ENCODE results near the gene GDPD4. TPM values are rescaled to one million over a fixed set of nuclear protein-coding genes. Genes with fewer than 3 reads are reported as not detected.

Gene GDPD4
- total RNA-seq, 1 donor from 2014 or later: not detected

DNA sequence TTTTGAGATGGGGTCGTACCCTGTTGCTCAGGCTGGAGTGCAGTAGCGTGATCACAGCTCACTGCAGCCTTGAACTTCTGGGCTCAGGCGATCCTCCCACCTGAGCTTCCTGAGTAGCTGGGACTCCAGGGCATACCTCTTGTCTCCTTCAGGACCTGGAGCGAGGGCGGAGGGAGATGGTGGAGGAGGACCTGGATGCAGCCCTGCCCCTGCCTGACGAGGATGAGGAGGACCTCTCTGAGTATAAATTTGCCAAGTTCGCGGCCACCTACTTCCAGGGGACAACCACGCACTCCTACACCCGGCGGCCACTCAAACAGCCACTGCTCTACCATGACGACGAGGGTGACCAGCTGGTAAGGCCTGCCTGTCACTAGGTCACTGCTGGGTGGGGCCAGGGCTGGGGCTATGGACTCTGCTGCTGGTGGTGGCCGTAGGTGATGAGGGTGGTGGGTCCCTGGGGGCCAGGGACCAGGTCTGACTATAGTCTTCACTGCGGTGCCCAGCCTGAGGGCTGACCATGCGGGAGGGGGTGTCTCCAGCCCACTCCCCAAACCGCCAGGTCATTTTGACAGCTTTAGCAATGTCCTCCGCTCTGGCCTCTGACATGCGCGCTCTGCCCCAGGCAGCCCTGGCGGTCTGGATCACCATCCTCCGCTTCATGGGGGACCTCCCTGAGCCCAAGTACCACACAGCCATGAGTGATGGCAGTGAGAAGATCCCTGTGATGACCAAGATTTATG, 119.5 kb downstream of the GDPD4 start:
- no peak for TF ChIP-seq CTCF (IDR thresholded peaks at IDR 0.05; ENCODE audit: unreplicated experiment)
- Mint-ChIP-seq H3K36me3 (ENCODE audit: low read depth, unreplicated experiment) (peaks cover 23% of the 10 kb centered on the region), H3K27me3 (ENCODE audit: unreplicated experiment) (peaks cover 4% of the 10 kb centered on the region), H3K4me1 (ENCODE audit: unreplicated experiment) (peaks cover 7% of the 10 kb centered on the region), H3K4me3 (ENCODE audit: unreplicated experiment) (no peak overlapping the region), H3K9me3 (ENCODE audit: unreplicated experiment) (no peaks in the 10 kb centered on the region), H3K27ac (ENCODE audit: unreplicated experiment) (no peak overlapping the region)
- no peak for DNase-seq (ENCODE audit: low spot score)

DNA sequence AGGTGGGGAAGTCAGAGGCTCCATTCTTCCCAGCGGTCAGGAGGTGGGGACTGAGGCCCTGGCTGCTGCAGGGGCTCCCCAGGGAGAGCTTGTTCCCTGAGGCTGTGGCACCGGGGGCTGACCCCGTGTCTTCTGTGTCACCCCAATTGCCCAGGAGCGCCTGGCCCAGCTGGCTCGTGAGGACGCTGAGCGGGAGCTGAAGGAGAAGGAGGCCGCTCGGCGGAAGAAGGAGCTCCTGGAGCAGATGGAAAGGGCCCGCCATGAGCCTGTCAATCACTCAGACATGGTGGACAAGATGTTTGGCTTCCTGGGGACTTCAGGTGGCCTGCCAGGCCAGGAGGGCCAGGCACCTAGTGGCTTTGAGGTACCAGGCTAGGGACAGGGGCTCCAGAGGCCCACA, 120.3 kb downstream of the GDPD4 start:
- no peak for TF ChIP-seq CTCF (IDR thresholded peaks at IDR 0.05; ENCODE audit: unreplicated experiment)
- no peaks in the 10 kb centered on the region for H3K9me3 Mint-ChIP-seq (ENCODE audit: unreplicated experiment)
- peaks cover 4% of the 10 kb centered on the region for H3K27me3 Mint-ChIP-seq (ENCODE audit: unreplicated experiment)
- no peak for DNase-seq (ENCODE audit: low spot score)
- no peak overlapping the region for H3K4me3 Mint-ChIP-seq (ENCODE audit: unreplicated experiment)
- H3K27ac Mint-ChIP-seq (ENCODE audit: unreplicated experiment): no peak overlapping the region
- peaks cover 23% of the 10 kb centered on the region for H3K36me3 Mint-ChIP-seq (ENCODE audit: low read depth, unreplicated experiment)
- peaks cover 14% of the 10 kb centered on the region for H3K4me1 Mint-ChIP-seq (ENCODE audit: unreplicated experiment)

DNA sequence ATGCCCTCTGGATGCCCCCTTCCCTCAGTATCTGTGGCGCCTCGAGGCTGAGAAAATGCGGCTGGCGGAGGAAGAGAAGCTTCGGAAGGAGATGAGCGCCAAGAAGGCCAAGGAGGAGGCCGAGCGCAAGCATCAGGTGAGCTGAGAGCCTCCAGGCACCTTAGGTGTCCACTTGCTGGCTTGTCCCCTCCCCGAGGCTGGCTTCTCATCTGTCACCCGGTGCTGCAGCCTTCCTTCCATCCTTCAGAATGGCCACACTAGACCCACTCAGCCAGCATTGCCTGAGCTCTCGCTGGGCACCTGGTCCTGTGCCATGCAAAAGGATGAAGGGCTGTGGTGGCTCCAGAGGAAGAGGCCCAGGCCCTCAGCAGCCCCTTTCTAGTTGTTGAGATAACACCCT, 121.1 kb downstream of the GDPD4 start:
- no peak for DNase-seq (ENCODE audit: low spot score)
- H3K27ac Mint-ChIP-seq (ENCODE audit: unreplicated experiment): no peak overlapping the region
- H3K4me3 Mint-ChIP-seq (ENCODE audit: unreplicated experiment): no peak overlapping the region
- H3K4me1 Mint-ChIP-seq (ENCODE audit: unreplicated experiment): peaks cover 23% of the 10 kb centered on the region
- no peak for TF ChIP-seq CTCF (IDR thresholded peaks at IDR 0.05; ENCODE audit: unreplicated experiment)
- H3K27me3 Mint-ChIP-seq (ENCODE audit: unreplicated experiment): peaks cover 8% of the 10 kb centered on the region
- peaks cover 20% of the 10 kb centered on the region for H3K36me3 Mint-ChIP-seq (ENCODE audit: low read depth, unreplicated experiment)
- no peaks in the 10 kb centered on the region for H3K9me3 Mint-ChIP-seq (ENCODE audit: unreplicated experiment)

DNA sequence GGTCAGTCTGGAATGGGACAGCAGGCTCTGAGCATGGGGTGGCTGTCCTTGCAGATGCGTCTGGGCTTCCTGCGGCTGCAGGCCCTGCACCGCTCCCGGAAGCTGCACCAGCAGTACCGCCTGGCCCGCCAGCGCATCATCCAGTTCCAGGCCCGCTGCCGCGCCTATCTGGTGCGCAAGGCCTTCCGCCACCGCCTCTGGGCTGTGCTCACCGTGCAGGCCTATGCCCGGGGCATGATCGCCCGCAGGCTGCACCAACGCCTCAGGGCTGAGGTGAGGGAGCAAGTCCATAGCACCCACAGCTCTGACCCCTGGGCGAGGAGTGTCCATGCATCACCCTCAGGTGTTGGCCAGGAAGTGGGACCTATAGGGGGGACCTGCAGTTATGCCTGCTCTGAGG, 121.8 kb downstream of the GDPD4 start:
- TF ChIP-seq CTCF (IDR thresholded peaks at IDR 0.05; ENCODE audit: unreplicated experiment): no peak
- Mint-ChIP-seq H3K9me3 (ENCODE audit: unreplicated experiment) (no peaks in the 10 kb centered on the region), H3K4me1 (ENCODE audit: unreplicated experiment) (peaks cover 29% of the 10 kb centered on the region), H3K36me3 (ENCODE audit: low read depth, unreplicated experiment) (peaks cover 19% of the 10 kb centered on the region), H3K27ac (ENCODE audit: unreplicated experiment) (no peak overlapping the region), H3K27me3 (ENCODE audit: unreplicated experiment) (peaks cover 9% of the 10 kb centered on the region), H3K4me3 (ENCODE audit: unreplicated experiment) (no peak overlapping the region)
- no peak for DNase-seq (ENCODE audit: low spot score)

GRCh38 chr11:77179048-77179447, 122.4 kb downstream of the GDPD4 start:
- H3K27me3 Mint-ChIP-seq (ENCODE audit: unreplicated experiment): peaks cover 8% of the 10 kb centered on the region
- no peak overlapping the region for H3K27ac Mint-ChIP-seq (ENCODE audit: unreplicated experiment)
- H3K4me1 Mint-ChIP-seq (ENCODE audit: unreplicated experiment): peaks cover 36% of the 10 kb centered on the region
- no peaks in the 10 kb centered on the region for H3K9me3 Mint-ChIP-seq (ENCODE audit: unreplicated experiment)
- no peak for DNase-seq (ENCODE audit: low spot score)
- TF ChIP-seq CTCF (IDR thresholded peaks at IDR 0.05; ENCODE audit: unreplicated experiment): no peak
- peak overlapping the region; percentile 22 for H3K4me3 Mint-ChIP-seq (ENCODE audit: unreplicated experiment)
- peaks cover 19% of the 10 kb centered on the region for H3K36me3 Mint-ChIP-seq (ENCODE audit: low read depth, unreplicated experiment)
